COLO829 (cell line): ENCODE measurements around the gene ATPAF2.

Experiments
- DNase-seq: peaks from one replicate; pipeline ENCODE4 v3.0.0; 2012; ENCODE audit warnings: low spot score

ATPAF2 gene

DNA sequence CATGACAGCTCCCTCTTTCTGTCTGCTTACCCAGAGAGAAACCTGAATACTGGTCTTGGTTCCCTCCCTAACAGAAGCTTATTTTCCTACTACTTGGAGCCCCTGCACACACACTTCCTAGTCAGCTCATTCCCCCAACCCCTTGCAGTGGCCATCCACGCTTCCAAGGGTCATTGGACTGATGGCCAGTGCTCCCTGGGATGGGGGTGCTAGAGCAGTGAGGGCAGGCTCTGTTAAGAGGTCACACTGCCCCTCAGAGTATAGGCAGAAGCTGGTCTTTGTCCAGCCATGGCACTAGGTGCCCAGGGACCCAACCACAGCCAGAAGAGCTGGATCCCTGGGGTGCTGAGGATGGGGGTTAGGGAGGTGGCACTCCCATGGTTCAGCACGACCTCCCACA, 53.8 kb downstream of the ATPAF2 start:
- no peak for DNase-seq

DNA sequence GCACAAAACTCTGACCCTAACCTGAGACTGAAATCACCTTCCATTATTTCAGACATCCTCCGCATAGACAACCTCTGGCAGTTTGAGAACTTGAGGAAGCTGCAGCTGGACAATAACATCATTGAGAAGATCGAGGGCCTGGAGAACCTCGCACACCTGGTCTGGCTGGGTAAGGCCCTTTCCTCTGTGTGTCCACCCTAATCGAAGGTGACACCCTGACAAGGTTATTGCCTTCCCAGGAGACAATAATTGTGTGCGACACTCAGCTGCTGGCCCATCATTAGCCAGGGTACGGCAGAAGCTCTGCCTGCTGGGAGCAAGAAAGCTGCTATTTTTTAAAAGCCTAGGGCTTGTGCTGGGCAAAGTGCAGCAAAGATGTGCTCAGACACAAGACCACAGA, 55.2 kb downstream of the ATPAF2 start:
- no peak for DNase-seq

DNA sequence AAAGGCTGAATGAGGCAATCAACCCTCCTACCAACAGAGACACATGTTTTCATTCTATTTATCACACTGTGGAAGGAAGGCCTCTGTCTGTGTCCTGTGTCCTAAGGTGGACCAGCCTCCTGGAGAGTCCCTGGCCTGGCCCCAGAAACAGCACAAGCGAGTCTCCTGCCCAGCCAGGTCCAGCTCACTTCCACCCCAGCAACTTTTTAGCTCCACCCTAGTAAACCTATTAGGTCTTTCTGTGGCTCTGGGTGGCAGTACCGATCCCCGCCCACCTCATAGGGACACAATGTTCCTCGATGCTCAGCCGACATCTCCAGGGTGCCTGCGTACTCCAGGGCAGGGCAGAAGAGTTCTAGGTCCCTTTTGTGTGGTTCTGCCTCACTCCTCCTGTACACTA, 55.6 kb downstream of the ATPAF2 start:
- DNase-seq: no peak

DNA sequence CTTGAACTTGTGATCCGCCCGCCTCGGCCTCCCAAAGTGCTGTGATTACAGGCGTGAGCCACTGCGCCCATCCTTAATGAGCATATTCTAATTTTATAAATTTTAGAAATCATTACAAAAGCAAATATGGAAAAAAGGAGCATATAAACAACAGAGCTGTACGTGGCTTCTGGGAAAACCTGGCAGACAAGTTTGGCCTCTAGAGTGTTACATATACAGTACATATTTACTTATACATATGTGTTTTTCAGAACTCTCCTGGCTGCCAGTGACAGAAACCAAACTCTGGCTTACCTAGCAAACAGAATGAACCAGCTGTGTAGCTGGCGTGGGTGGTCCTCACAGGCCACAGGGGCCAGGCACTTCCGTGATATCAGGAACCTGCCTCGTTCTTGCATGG, 56.2 kb downstream of the ATPAF2 start:
- no peak for DNase-seq

DNA sequence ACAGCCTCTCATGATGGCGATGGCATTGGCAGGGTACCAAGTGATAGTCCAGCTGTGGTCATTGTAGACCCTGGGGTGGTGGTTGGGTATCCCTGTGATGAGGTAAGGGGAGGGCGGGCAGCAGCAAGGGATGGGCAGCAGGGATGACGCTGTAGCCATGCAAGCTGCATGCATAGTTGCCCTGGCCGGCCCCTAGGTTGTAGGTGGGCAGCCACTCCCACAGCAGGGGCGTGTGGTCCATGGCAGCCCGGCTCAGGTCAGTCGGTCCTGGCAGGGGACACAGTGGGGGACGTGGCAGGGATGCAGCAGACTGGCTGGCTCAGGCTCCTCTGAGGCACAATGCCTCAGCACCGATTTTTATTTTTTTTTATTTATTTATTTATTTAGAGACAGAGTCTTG, 57.6 kb downstream of the ATPAF2 start:
- DNase-seq: no peak

DNA sequence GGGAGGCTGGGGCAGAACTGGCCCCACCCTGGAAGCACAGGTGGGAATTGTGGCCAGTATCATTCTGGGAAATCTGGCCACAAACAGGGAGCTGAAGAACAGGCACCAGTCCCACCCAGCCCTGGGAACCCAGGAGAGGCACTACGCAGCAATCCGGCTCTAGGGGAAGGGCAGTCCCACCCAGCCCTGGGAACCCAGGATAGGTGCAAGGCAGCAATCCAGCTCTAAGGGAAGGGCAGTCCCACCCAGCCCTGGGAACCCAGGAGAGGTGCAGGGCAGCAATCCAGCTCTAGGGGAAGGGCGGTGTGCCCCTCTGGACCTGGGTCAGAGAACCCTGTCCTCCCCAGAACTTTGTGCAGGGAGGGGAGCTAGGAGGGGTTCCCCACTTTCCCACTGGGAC, 59.2 kb downstream of the ATPAF2 start:
- no peak for DNase-seq

DNA sequence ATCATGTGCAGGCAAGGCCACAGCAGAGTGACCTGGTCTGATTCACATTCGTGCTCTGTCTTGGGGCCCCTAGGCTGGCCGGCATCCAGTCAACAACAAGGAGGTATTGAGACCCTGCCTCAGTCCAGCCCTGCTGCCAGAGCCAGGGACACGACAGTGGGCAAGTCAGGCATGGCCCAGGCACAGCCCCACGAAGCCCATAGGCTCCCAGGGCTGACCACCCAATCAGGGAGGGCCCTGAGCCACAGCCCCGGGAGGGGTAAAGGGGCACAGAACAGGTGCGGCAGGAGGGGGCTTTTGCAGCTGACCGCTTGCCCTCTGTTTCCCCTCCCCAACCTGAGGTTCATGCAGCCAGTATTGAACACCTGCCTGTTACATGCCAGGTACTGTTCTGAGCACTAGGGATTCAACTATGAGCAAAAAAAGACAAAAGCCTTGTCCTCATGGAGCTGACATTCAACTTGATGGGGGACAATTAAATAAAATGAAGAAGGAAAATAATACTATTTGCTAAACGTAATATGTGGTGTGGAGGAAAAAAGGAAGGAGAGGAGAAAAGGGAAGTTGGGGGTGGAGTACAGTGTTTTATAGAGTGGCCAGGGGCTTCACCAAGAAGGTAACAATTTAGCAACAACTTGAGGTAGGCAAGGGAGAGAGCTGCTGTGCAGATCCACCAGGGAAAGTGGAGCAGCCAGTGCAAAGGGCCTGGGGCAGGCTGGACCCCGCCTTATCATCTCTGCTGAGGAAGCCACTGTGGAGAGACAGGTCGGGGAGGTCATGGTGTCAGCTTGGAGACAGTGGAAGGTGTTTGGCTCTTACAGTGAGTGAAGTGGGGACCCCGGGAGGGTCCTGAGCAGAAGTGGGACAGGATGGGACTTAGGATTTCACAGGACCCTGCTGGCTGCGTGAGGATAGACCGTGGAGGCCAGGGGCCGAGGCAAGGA, 60.2 kb downstream of the ATPAF2 start:
- no peak for DNase-seq

DNA sequence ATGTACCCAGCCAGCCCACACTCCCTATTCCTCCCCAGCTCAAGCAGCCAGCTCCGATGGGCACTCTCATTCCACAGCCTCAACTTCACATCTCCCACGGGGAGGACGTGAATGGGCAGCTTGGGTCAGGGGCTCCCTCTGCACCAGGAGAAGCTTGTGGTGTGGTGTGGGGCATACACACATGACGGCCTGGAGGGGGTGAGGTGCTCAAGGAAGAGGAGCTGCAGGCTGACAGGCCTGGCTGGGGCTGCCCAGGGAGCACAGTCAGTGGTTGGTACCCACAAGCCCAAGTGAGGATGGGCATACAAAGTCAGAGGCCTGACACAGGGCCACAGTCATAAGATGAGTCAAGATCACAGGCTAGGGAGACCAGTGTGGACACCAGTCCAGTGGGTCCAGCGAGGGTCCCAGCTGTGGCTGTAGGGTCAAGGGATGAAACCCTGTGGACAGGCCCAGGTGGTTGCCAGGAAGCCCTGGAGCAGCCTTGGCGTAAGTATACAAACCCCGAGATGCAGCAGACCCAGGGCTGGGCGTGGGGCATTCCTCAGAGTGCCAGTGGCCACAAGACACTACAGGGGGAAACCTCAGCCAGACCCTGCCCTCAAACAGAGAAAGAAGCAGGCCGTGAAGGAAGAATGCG, 61.9 kb downstream of the ATPAF2 start:
- DNase-seq: no peak

DNA sequence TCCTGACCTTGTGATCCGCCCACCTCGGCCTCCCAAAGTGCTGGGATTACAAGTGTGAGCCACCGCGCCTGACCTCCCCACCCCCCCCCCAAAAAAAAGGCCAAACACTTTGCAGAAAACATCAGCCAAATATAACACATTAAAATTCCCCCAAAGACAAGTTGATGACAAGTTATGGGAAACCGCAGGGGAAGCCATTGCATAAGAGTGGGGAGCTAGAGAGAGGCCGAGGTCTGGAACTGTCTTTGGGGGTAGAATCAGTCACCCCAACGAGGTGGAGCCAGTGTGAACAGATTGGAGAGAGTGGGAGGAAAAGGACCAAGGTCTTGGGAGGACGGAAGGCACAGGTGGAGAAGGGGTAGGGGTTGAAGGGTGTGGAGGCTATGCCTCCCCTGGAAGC, 63.5 kb downstream of the ATPAF2 start:
- no peak for DNase-seq

DNA sequence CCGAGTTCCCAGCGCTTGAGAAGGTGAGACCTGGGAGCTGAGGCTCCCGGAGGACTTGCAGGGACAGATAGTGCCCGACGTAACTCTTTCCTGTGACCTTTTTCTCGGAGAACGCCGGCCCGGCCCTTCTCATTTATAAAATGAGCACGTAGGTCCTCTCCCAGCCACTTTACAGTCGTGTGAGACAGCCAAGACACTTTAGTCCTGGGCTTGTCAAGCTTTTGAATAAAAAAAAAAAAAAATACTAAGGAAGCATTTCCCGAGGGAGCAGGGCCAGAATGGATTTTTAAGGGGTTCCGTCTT, 66.1 kb downstream of the ATPAF2 start:
- DNase-seq: no peak

DNA sequence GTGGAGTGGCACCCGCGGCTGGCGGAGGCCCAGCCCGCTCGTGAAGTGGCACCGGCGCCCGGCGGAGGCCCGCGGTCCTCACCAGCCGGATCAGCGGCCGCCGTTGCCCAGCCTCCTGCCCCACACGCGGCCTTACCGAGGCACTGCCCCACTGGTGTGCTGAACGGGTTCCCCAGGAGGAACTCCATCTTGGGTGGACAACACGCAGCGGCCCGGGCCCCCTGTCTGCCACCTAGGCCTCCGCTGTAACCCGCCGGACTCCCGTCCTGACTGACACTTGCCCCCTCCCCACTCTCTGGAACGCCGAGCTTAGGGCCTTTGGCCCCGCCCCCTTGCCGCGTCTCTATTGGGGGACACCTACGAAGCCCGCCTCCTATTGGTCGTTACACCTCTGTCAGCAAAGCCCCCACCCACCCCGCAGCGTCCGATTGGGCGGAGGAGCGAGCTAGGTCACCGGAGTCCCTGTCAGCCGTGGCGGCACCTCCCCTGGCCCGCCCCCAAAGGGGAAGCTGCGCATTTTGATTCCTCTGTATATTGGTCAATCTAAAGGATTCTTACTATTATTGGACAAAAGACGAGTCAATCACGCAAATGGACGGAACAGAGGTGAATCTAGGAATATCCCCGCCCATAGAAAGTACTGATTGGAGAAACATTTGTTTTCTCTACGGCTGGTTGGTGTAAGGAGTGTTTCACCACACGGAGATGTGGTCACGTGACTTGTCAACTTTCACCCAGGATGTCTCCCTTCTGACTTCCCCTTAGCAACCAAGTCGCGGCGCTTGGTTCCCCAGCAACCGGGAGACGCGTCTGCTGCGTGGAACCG, 66.6 kb downstream of the ATPAF2 start, which contains the start of the genes DRC3 and TOM1L2:
TSS of gene DRC3 (plus strand) at position 737 of the 826 bp plus-strand sequence. CDS start 4,737 bp downstream, outside the sequence.
TSS of gene TOM1L2 (minus strand) at position 275 of the 826 bp plus-strand sequence. CDS start at position 188, 87 bp downstream.
- DNase-seq: peak; percentile 99

DNA sequence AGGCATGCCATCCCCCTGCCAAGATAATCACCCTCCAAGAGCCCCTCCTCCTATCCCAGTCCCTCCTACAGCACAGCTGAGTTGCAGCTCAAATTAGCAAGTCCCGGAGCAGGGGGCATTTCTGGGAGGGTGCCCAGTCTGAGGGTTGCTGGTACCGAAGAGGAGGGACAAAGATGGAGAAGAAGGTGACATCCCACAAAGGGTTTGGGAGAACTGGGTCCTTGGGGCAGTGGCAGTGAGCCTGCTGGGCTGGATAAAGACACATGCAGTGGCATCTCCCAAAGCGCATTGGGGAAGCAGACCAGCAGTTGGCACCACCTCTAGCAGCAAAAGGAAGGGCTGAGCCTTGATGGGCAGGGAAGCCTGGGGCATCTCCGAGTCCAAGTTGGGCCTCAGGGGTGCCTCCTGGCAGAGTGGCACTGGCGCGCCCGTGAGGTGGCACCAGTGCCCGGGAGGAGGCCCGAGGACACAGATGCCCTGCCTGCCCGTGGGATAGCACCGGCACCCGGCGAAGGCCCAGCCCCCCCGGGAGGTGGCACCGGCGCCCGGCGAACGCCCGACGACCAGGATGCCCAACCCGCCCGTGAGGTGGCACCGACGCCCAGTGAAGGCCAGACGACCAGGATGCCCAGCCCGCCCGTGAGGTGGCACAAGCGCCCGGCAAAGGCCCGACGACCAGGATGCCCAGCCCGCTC, 67.4 kb downstream of the ATPAF2 start:
- DNase-seq: no peak

DNA sequence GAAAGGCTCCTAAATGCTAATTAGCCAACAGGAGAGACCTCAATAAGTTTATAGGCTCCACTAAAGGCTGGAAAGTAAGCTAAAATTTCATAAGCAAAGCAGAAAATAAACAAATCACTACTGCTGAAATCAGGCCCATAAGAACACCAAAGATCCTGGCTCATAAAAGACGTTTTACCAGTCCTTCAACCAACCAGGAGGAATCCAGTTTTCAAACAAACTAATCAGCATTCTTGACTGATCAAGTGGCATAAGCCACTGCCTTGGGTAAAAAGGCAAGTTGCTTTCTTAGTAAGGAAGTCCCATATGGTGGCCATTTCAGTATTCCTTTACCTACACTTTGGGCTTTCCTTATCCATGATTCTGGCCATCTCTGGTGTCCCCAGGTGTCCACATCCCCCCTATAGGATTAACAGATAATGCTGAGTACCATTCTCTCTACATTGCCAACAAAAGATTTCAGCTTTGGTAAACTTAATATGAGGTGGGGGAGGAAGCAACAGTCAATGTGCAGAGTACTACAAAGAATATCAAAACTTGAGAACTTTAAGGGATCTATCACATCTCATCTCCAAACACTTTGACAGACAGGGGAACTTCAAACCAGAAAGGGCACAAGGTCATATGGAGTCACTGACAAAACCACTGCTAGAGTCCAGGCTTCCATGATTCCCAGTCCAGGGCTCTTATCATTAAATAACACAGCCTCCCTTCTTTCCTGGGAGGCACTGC, 68.1 kb downstream of the ATPAF2 start:
- DNase-seq: no peak
